Measurements from ENCODE around the gene MXRA5. TPM values are rescaled to one million over a fixed set of nuclear protein-coding genes. Genes with fewer than 3 reads are reported as not detected.

The MXRA5 gene
- total RNA-seq, result under 1 TPM in 1 of 2 donors, not detected in 1; under 0.01 TPM

GRCh38 chrX:3346501-3347259, at the start of gene MXRA5:
Gene MXRA5 (minus strand): TSS chrX:3346652. CDS start chrX:3343833, 2,819 bp downstream.

